ENCODE measurements around the gene ATXN7.

ATXN7 gene

DNA sequence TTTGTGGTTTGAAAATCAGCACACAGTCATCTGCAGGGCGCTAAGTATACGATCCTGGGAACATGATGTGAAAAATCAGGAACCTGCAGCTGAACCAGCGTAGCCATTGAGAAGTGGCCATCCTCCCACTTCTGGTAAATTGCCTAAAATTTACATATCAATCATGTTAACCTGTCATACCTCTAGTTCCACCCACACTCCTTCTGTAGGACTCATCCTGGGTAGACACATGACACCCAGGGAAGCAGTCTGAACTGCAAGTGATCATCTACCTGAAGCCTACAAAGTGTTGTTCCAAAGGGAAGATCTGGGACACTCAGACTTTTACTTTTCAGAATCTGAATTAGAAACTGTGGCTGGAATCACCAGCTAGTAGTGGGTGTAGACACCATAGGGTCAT lies 165.1 kb downstream of the ATXN7 start:
- DNase-seq = no peak

DNA sequence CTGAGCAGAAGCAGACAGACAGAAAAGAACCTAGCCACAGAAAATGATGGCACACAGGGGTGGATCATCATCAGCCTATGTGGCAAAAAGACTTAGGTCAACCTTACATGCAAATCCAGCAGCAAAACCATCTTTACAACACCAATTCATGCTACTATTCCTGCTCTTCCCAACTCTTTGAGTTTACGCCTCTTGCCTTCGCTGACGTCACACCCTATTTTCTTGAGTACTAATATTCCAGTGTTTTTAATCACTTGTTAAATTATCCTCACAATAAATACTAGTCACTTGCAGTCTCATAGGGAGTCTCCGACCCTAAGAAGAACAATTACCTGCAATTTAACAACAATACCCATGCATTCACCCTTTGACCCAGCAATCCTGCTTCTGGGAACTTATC lies 165.6 kb downstream of the ATXN7 start:
- DNase-seq = no peak

DNA sequence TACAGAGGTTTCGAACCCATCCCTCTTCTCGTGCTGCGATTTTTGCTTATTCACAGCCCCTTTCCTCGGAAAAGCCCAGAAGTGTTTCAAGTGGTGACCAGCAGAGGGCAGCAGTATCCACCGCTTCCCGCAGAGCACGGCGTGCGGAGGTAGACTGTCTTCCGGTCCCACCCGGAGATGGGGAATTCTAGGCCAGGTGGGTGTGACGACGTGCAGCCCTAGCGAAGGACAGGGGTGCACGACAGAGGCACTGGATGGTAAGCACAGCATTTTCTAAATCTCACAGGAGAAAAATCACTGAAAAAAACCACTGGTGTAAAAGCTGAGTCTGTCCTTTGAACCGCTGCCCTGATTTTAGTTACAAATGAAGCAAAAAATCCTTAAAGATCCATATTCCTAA lies 167.1 kb downstream of the ATXN7 start:
- DNase-seq = peak; percentile 74

DNA sequence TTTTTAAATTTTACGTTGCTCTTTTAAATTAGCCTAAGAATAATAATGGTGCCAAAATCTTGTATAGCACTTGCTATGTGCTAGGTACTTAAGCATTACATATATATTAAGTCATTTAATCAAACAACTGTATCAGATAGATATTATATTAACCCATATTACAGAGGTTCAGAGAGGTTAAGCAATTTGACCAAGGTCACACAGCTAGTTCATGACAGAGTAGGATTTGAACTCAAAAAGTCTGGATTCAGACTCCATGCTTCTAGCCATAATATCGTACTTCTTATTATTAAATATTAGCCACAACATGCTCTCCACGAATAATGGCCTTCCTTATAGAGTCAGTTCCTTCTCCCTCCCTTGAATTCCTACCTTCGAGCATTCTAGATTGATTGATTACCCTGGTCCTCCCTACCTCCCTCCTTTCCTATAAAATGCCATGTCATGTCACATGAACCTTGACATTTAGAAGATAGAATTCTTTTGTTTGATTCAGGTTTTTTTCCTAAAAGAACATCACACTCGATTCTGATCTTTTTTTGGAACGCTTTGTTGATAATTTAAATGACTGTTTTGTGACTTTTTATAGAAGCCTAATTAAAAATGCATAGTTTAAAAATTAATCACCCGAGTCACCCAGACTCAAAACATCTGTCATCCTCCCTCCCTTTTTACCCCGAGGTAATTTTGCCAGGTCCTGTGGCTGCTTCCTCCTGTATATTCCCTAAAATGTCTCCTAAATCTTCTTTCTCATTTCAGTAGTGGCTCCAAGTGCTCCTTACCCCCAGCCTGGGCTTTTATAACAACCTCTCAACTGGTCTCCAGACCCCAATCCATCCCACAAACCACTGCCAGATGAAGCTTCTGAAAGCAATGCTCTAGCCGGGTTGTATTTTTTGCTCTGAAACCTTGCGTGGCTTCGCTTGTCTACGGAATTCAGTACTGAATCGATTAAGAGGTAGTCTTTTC lies 168.2 kb downstream of the ATXN7 start:
- no peak for DNase-seq

DNA sequence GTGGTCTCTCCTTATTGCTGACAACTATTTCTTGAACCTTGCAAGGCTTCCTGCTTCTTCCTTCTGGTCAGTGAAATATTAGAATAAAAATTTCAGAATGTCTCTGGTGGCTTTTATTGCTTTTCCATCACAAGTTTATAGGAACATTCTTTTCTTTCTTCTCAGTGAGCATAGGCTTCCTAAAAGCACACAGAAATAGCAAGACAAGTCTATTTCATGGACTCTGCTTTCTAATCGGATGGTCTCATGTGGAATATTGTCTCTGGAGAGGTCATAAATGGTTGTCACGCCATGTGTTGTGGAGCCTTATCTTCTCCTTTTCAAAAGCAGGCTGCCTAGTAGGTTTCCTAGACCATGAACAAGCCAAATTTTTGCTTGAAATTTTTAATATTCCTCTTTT lies 169.4 kb downstream of the ATXN7 start:
- no peak for DNase-seq

DNA sequence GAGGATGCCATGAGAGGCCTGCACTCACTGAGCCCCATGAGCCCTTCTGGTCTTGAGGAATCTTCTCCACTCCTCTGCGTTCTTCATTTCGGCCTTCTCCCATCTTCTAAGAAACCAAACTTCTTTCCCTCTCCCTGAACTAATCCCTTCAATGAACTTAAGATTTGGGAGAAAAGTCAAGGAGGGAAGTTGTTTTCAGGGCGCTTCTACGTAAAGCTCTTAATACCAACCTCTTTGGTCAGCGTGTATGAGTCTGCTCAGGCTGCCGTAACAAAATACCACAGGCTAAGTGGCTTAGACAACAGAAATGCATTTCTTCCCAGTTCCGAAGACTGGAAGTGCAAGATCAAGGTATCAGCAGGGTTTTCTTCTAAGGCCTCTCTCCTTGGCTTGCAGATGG lies 173.4 kb downstream of the ATXN7 start:
- DNase-seq = no peak

DNA sequence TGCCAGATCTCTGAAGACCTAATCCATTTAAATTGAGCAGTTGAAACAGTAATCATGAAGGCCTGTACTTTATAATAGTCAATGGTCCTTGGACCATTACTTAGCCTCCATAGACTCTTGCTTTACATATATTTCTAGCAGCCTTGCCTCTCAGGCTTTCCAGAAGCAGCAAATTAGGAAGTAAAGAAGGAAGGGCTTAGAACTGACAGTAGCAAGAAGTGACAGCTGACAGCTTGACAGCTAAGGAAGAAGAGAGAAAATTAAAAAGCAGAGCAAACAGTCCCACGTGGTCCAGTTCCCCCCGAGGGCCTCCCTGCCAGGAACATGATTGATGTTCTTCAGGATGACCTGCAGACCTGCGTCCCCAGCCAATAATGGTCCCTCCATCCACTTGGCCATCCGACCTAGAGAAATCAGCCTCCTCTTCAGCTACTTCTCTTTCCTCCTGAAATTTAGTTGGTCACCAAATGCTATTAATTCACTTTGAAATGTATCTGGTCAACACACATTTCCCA lies 174.6 kb downstream of the ATXN7 start:
- DNase-seq = no peak

DNA sequence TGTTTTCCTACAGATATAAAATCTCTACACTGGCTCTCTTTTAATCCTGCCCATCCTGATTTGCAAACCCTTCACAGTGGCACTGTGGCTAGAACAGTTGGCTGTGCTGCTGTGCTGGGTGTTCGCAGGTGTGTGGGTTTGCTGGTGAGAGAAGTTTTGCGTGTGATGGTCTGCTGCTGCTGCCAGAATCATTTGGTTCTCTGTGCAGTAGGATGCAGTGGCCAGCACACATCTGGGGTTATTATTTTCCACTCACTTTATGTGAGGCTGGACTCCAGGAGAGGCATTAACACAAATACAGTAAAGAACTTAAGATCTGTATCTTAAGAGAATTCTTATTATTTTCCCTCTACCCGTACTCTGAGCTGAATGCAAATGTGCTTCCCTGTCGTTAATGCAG lies 175.7 kb downstream of the ATXN7 start:
- no peak for DNase-seq

DNA sequence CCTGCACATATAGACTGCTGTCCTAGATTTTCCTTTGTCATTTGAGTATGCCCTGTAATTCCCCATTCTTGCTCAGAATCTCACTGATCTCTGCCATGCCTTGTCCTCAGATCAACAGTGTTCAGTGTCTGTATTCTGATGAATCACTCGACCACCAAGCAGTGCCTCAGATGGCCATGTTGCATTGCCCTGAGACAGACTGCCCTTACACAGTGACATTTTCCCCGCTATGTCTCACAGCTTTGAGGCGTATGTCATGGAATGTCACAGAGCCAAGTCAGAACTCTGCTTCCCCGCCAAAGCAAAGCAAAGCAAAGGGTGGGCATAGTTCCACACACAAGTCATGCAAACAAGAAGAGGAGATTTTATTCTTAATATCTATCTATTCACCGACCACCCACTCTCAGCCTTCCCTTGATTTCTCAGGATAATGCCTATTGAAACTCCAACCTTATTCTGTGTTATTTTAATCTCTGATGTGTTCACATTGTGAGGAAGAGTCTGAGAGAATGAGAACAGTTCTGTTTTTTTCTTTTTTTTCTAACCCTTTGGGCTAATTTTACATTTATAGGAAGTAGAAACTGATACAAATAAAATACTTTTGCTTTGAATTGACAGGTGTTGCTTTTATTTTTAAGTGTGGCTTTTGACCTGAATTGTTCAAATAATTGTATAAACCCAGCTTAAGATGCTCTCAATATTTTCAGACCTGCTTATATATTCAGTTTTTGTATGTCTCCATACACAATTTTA lies 176.5 kb downstream of the ATXN7 start:
- no peak for DNase-seq

DNA sequence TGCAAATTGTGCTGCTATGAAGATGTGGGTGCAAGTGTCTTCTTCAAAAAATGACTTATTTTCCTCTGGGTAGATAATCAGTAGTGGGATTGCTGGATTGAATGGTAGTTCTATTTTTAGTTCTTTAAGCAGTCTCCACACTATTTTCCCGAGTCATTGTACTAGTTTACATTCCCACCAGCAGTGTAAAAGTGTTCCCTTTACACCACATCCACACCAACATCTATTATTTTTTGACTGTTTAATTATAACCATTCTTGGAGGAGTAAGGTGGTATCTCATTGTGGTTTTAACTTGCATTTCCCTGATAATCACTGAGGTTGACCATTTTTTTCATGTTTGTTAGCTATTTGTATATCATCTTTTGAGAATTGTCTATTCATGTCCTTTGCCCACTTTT lies 179.3 kb downstream of the ATXN7 start:
- DNase-seq = no peak

DNA sequence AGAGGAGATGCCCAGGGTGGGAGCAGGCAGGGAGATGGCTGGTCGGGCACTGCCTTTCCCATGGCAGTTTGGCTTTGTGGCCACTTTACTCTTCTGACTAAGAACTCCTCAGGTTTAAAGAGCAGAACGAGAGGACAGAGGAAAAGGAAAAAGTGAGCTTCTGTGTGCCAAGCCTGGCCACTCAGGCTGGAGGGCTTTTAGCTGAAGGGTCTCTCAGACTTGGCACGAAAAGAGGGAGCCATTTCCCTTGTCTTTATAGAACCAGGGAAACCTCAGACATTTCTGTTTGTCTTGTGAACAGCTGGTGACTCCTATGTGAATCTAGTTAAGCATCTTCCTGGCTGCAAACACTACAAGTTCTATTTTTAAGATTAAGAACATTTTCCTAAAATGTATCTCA lies 182.9 kb downstream of the ATXN7 start:
- DNase-seq = no peak

DNA sequence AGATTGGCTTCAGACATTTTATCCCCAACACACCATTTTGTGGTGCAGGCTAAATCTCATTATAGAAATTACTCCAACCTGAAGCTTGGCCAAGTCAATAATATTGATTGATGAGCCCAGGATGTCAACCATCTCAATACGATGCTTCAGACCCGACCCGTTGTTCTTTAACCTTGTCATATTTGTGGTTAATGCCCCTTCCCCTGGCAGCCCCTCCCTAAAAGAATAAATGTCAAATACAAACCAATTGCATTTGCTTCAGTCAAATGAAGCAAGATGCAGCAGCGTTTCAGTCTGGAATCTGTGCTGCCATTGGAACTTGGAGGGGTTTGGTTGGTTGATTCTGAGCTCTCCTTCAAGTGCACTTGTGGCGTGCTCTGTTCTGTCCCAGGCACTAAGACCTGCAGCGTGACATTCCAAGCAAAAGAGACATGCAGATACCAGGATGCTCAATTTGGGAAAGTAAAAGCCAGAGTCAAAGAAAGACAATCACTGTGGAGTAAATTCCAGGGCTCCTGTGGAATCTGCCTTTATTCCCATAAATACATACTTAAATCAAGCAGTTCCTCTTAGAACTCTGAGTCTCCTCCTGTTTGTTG lies 183.4 kb downstream of the ATXN7 start:
- no peak for DNase-seq

DNA sequence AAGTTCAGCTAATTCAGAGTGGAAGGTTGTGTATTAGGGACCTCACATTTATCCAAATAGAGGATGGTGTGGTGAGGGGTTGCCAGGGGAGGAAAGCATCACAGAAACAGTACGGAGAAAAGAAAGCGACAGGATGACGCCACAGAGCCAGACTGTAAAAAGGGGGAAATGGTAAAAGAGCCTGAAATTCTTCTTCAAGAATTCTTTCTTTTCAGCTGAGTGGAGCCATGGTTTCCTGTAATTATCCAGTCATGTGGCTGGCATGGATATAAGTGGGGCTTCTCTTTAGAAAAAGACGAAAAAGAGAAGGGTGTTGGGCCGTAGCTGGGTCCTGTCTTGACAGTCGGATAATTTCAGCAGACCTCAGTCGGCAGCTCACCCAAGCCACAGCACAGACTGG lies 184.1 kb downstream of the ATXN7 start:
- no peak for DNase-seq

DNA sequence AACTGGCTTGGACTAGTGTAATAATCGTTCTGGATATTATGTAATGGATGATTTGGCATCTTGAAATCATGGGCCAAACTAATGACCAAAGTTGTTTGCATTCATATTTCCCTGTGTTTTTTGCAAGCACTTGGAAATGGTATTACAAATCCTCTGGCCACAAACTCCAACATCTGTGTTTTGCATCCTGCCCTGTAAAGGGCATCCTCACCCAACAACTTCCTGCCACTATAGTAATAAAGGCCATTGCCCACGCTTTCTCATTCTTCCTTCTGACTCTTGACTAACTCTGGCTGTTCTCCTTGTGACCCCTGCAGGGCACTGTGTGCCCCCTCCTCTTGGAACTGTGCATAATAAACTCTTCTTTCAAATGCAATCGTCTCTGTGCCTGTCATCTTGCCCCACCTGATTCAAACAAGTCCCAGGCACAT lies 185.0 kb downstream of the ATXN7 start:
- no peak for DNase-seq

DNA sequence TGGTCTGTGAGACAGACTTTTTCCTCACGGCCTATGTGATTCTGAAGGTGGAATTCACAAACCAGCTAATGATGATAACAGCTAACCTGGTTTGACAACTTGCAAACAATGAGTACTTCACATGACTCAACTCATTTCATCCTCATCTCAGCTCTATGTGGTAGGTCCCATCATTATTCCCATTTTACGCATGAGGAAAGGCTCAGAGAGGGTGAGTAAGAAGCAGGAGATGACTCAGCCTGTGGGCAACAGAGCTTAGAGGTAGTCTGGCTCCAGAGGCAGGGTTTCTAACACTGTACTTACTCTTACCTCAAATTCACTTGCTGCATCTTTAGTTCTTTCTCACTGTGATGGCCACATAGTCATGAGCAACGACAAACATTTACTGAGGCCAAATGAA lies 185.5 kb downstream of the ATXN7 start:
- no peak for DNase-seq

DNA sequence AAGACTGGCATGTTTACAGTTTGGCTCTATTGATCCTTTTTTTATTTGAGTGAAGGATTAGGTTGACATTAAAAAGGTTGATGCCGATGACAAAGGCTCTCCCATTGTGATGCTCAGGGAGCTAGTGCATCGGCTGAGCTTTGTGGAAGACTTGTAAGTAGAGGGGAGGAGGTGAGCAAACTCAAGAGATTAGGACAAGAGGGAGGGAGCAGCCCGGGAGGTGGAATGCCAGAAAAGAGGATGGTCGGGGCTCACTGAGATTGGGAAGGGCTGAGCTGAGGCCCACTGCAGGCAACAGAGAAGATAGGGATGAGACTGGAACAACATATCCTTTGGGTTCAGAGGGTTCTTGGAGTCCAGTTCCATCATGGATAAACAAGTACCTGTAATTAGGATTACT lies 186.2 kb downstream of the ATXN7 start:
- no peak for DNase-seq

All from effector CD4-positive, alpha-beta T cell (primary cell).